H9 (cell line): ENCODE measurements around the gene CCDC180. TPM values are rescaled to one million over a fixed set of nuclear protein-coding genes. Genes with fewer than 3 reads are reported as not detected.

Experiments used
- DNase-seq: peaks from one replicate; pipeline ENCODE4 v3.0.0-alpha.2; 2017
- H2AFZ ChIP-seq: one replicate; pipeline ENCODE4 v1.6.1; 2013; ENCODE audit warnings: mild to moderate bottlenecking, low read length, control low read depth, moderate library complexity
- H2AK5ac ChIP-seq: 2 replicates; pipeline ENCODE4 v1.6.1; 2013; ENCODE audit warnings: low read length, control low read depth, mixed read lengths; ENCODE audit not compliant: insufficient read length
- H2BK120ac ChIP-seq: one replicate; pipeline ENCODE4 v1.6.1; 2013; ENCODE audit warnings: low read depth, mild to moderate bottlenecking, low read length, control low read depth, inconsistent platforms; ENCODE audit not compliant: poor library complexity, severe bottlenecking
- H2BK12ac ChIP-seq: 2 replicates; pipeline ENCODE4 v1.6.1; 2013; ENCODE audit warnings: low read length, control low read depth, mixed read lengths, low read depth; ENCODE audit not compliant: insufficient read length
- H2BK15ac ChIP-seq: 2 replicates; pipeline ENCODE4 v1.6.1; 2013; ENCODE audit warnings: low read depth, low read length, control low read depth
- H2BK20ac ChIP-seq: one replicate; pipeline ENCODE4 v1.6.1; 2013; ENCODE audit warnings: low read depth, mild to moderate bottlenecking, low read length, control low read depth, inconsistent platforms; ENCODE audit not compliant: poor library complexity, severe bottlenecking
- H2BK5ac ChIP-seq: 2 replicates; pipeline ENCODE4 v1.6.1; 2013; ENCODE audit warnings: low read length, control low read depth, mixed read lengths; ENCODE audit not compliant: insufficient read length
- H3K14ac ChIP-seq: 2 replicates; pipeline ENCODE4 v1.6.1; 2013; ENCODE audit warnings: low read length, control low read depth; ENCODE audit not compliant: insufficient read depth
- H3K18ac ChIP-seq: 2 replicates; pipeline ENCODE4 v1.6.1; 2013; ENCODE audit warnings: low read depth, mild to moderate bottlenecking, mixed read lengths, low read length, control low read depth; ENCODE audit not compliant: insufficient read length
- H3K23ac ChIP-seq: 2 replicates; pipeline ENCODE4 v1.6.1; 2013; ENCODE audit warnings: low read length, control low read depth, mixed read lengths, low read depth; ENCODE audit not compliant: insufficient read length
- H3K23me2 ChIP-seq: 2 replicates; pipeline ENCODE4 v1.6.1; 2013; ENCODE audit warnings: low read depth, mild to moderate bottlenecking, mixed read lengths, low read length, control low read depth; ENCODE audit not compliant: insufficient read length, poor library complexity, severe bottlenecking
- H3K27ac ChIP-seq: 2 replicates; pipeline ENCODE4 v1.5.1; 2013; ENCODE audit warnings: low read length, control low read depth, mixed read lengths, low read depth; ENCODE audit not compliant: insufficient read length
- H3K27me3 ChIP-seq: 2 replicates; pipeline ENCODE4 v1.6.1; 2013; ENCODE audit warnings: low read length, control low read depth, inconsistent platforms; ENCODE audit not compliant: insufficient read depth
- H3K4ac ChIP-seq: 2 replicates; pipeline ENCODE4 v1.6.1; 2013; ENCODE audit warnings: low read depth, mild to moderate bottlenecking, control low read depth, inconsistent platforms, low read length, moderate library complexity
- H3K4me1 ChIP-seq: 2 replicates; pipeline ENCODE4 v1.6.1; 2013; ENCODE audit warnings: low read length, control low read depth, inconsistent platforms; ENCODE audit not compliant: insufficient read depth
- H3K4me2 ChIP-seq: 2 replicates; pipeline ENCODE4 v1.6.1; 2013; ENCODE audit warnings: low read length, control low read depth, mixed read lengths; ENCODE audit not compliant: insufficient read length, insufficient read depth
- H3K56ac ChIP-seq: 2 replicates; pipeline ENCODE4 v1.6.1; 2013; ENCODE audit warnings: low read depth, mild to moderate bottlenecking, mixed read lengths, low read length, control low read depth; ENCODE audit not compliant: insufficient read length
- H3K79me1 ChIP-seq: 2 replicates; pipeline ENCODE4 v1.6.1; 2013; ENCODE audit warnings: low read depth, mild to moderate bottlenecking, moderate library complexity, low read length, control low read depth, inconsistent platforms; ENCODE audit not compliant: insufficient read depth, poor library complexity, severe bottlenecking
- H3K79me2 ChIP-seq: 2 replicates; pipeline ENCODE4 v1.6.1; 2013; ENCODE audit warnings: low read length, control low read depth, inconsistent platforms; ENCODE audit not compliant: insufficient read depth
- H3K9ac ChIP-seq: 2 replicates; pipeline ENCODE4 v1.6.1; 2013; ENCODE audit warnings: low read length, control low read depth, mixed read lengths; ENCODE audit not compliant: insufficient read length; ENCODE audit errors: extremely low read depth
- H3K9me3 ChIP-seq: one replicate; pipeline ENCODE4 v1.6.1; 2013; ENCODE audit warnings: low read depth, low read length, inconsistent platforms; ENCODE audit not compliant: control insufficient read depth
- H3T11ph ChIP-seq: one replicate; pipeline ENCODE4 v1.6.1; 2013; ENCODE audit warnings: mild to moderate bottlenecking, low read length, control low read depth, inconsistent platforms
- H4K20me1 ChIP-seq: one replicate; pipeline ENCODE4 v1.6.1; 2013; ENCODE audit not compliant: control insufficient read depth, insufficient read length, insufficient read depth
- H4K5ac ChIP-seq: 2 replicates; pipeline ENCODE4 v1.6.1; 2013; ENCODE audit warnings: low read depth, mild to moderate bottlenecking, mixed read lengths, low read length, control low read depth; ENCODE audit not compliant: insufficient read length
- H4K8ac ChIP-seq: replicated peaks from 2 replicates; pipeline ENCODE4 v1.6.1; 2013; ENCODE audit warnings: low read length, control low read depth, mixed read lengths, low read depth; ENCODE audit not compliant: insufficient read length
- H4K91ac ChIP-seq: 2 replicates; pipeline ENCODE4 v1.6.1; 2013; ENCODE audit warnings: low read depth, mild to moderate bottlenecking, moderate library complexity, mixed read lengths, low read length, control low read depth; ENCODE audit not compliant: insufficient read length
- H3K27ac Mint-ChIP-seq, 3 experiments: 2 replicates in 2 of 3; 3 replicates in 1 of 3; pipeline ENCODE4 v1.8.0; 2020 to 2021; ENCODE audit warnings: mixed read lengths in 3 of 3, mild to moderate bottlenecking in 1 of 3, moderate library complexity in 1 of 3
- H3K27me3 Mint-ChIP-seq: 2 replicates; pipeline ENCODE4 v1.8.0; 2021; ENCODE audit warnings: low read depth, mild to moderate bottlenecking, moderate library complexity, mixed read lengths
- H3K36me3 Mint-ChIP-seq, 3 experiments: 2 replicates in 2 of 3; 3 replicates in 1 of 3; pipeline ENCODE4 v1.8.0; 2020 to 2021; ENCODE audit warnings: low read depth in 3 of 3, mixed read lengths in 3 of 3; ENCODE audit not compliant: insufficient read depth in 1 of 3
- H3K4me1 Mint-ChIP-seq, 2 experiments: 2 replicates each; pipeline ENCODE4 v1.8.0; 2020; ENCODE audit warnings: mixed read lengths in 2 of 2
- H3K4me3 Mint-ChIP-seq, 2 experiments: 2 replicates in 1 of 2; 3 replicates in 1 of 2; pipeline ENCODE4 v1.8.0; 2020 to 2021; ENCODE audit warnings: mild to moderate bottlenecking in 2 of 2, mixed read lengths in 2 of 2, moderate library complexity in 1 of 2
- H3K9me3 Mint-ChIP-seq, 2 experiments: 2 replicates in 1 of 2; 3 replicates in 1 of 2; pipeline ENCODE4 v1.8.0; 2020; ENCODE audit warnings: mild to moderate bottlenecking in 2 of 2, mixed read lengths in 2 of 2, moderate library complexity in 1 of 2
- WGBS: extraction: QIAGEN DNeasy Blood & Tissue Kit; methylation state at CpG from one replicate; pipeline ENCODE4 v1.1.7; 2013; ENCODE audit warnings: missing lambda C conversion rate, low lambda C conversion rate, mixed read lengths; ENCODE audit not compliant: insufficient read length; ENCODE audit errors: extremely low coverage; 5-methylcytosine and 5-hydroxymethylcytosine counted together
- total RNA-seq: library from RNA; stranded (reverse); gene quantifications from 2 replicates; pipeline ENCODE4 v1.2.1, GENCODE V29; 2021
- TF ChIP-seq, protein P1 (sequence below): fragments of 200-600 bp; sonication (generic); conservative IDR thresholded peaks from 3 replicates; pipeline ENCODE4 v1.8.0; 2021; ENCODE audit warnings: antibody characterized with exemption, mild to moderate bottlenecking

CCDC180 gene
- total RNA-seq, 1 experiment from 2014 or later: 5.9 TPM

DNA sequence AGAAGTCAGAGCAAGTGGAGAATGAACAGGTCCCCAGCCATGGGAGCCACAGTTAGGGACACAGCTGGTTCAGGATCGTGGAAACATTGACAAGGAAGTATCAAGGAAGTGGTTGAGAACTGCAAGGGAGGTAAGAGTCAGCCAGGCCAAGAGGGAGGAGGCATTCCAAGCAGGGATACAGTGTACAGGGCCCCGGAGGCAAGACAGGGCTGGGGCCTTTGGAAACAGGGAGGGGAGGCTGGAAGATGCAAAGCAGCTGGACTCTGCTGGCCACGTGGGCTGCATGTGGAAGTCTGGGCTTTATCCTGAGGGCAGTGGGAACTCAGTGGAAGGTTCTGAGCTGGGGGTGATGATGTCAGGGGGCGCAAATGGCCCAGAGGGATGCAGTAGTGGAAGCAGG lies 14.2 kb downstream of the CCDC180 start:
- DNase-seq: no peak

More for the DNA sequence above, 14.2 kb downstream of the CCDC180 start:
- H3K4me3 Mint-ChIP-seq: no peak overlapping the region
- H3K4ac ChIP-seq: no peak overlapping the region
- H4K5ac ChIP-seq: no peak overlapping the region
- no peak overlapping the region for H3K23ac ChIP-seq
- no peak overlapping the region for H2BK15ac ChIP-seq
- H3K18ac ChIP-seq: no peak overlapping the region
- H3K4me1 ChIP-seq: no peaks in the 10 kb centered on the region
- H3K23me2 ChIP-seq: no peaks in the 10 kb centered on the region
- no peak overlapping the region for H3T11ph ChIP-seq
- no peak overlapping the region for H3K56ac ChIP-seq
- peaks cover 8 to 24% (median 17%) of the 10 kb centered on the region in 3 experiments for H3K36me3 Mint-ChIP-seq
- H3K27me3 Mint-ChIP-seq: no peaks in the 10 kb centered on the region
- no peak overlapping the region for H3K27ac Mint-ChIP-seq
- H3K9me3 ChIP-seq: no peaks in the 10 kb centered on the region
- H3K4me2 ChIP-seq: no peak overlapping the region
- no peak overlapping the region for H4K8ac ChIP-seq
- no peak overlapping the region for H4K91ac ChIP-seq
- H3K79me2 ChIP-seq: no peaks in the 10 kb centered on the region
- no peak overlapping the region for H2BK12ac ChIP-seq
- no peak overlapping the region for H2BK120ac ChIP-seq
- H2AK5ac ChIP-seq: no peak overlapping the region
- no peaks in the 10 kb centered on the region for H4K20me1 ChIP-seq
- no peaks in the 10 kb centered on the region for H3K9me3 Mint-ChIP-seq
- WGBS: no CpG with 5 or more reads among the region's 4 CpGs
- no peak overlapping the region for H3K27ac ChIP-seq
- TF ChIP-seq, protein P1, sequence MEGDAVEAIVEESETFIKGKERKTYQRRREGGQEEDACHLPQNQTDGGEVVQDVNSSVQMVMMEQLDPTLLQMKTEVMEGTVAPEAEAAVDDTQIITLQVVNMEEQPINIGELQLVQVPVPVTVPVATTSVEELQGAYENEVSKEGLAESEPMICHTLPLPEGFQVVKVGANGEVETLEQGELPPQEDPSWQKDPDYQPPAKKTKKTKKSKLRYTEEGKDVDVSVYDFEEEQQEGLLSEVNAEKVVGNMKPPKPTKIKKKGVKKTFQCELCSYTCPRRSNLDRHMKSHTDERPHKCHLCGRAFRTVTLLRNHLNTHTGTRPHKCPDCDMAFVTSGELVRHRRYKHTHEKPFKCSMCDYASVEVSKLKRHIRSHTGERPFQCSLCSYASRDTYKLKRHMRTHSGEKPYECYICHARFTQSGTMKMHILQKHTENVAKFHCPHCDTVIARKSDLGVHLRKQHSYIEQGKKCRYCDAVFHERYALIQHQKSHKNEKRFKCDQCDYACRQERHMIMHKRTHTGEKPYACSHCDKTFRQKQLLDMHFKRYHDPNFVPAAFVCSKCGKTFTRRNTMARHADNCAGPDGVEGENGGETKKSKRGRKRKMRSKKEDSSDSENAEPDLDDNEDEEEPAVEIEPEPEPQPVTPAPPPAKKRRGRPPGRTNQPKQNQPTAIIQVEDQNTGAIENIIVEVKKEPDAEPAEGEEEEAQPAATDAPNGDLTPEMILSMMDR: no peak
- H2BK20ac ChIP-seq: no peak overlapping the region
- no peak overlapping the region for H3K9ac ChIP-seq
- H2AFZ ChIP-seq: no peak overlapping the region
- peaks cover 0 to 5% of the 10 kb centered on the region in 2 experiments; a peak in 2 of 4 replicates for H3K4me1 Mint-ChIP-seq
- H3K79me1 ChIP-seq: no peaks in the 10 kb centered on the region
- no peak overlapping the region for H3K14ac ChIP-seq
- no peaks in the 10 kb centered on the region for H3K27me3 ChIP-seq
- no peak overlapping the region for H2BK5ac ChIP-seq
